GM12801 (cell line): ENCODE data around the gene BCL7A.

Experiments used
- CTCF ChIP-seq: IDR thresholded peaks from one replicate; pipeline ENCODE4 v1.5.1; 2011; ENCODE audit warnings: control low read depth; ENCODE audit not compliant: insufficient read length; ENCODE audit errors: extremely low read depth

BCL7A gene

GRCh38 chr12:122024132-122024785 lies 2.6 kb downstream of the BCL7A start:
- TF ChIP-seq CTCF: no peak

DNA sequence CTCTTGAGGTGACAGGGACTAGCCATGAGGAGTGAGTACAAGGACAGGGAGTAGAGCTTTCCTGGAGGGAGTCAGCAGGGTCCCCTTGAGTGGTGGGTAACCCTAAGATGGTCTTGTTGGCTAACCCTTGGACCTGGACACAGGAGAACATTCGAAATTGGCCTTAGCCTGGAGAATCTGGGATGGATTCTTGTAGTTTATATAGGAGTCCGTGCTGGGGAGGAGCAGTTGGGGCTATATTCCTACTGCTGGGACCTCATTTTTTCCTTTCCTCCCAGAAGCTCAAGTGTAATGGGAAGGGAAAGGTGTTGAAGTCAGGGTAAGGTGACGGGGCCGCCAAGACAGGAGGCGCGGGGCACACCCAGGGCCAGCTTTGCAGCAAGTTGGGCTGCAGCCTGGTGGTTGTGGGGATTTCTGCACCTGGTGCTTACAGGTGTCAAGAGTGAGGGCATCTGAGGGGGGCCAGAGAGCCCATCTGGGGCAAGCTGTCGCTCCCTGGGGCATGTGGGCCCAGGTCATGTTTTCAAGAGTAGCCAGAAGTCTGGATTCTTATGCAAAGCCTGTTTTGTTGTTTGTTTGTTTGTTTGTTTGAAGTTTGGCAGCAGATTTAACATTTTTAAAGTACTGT lies 5.1 kb downstream of the BCL7A start:
- no peak for TF ChIP-seq CTCF

DNA sequence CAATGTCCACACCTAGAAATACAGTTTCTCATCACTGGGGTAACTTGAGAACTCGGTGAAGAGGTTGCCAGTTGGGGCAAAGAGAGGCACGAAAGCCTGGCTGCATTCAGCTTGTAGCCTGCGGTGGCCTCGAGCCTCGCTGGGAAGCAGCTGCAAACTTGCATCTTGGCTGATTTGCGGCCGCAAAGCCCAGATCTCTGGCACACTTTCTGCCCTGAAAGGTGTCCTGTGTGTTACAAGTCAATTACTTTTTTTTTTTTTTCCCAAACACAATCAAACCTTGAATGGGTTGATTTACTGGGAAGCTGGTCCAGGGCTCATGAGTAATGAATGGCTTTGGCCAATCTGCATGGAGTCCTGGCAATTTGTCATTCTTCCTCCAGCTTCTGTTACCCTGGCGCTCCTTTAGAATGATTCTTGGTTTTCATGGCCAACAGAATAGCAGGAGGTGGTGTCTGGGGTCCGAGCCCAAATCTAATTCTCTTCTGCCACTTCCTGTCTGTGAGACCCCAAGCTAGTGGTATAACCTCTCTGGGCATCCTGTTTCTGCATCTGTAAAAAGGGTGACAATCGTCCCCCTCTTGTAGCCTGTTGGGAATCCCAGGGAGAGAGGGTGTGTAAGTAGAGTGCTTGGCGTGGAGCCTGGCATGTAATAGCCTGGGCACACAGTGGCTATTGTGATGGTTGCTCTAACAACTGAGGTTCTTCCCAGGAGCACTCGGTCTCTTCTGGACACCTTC lies 6.7 kb downstream of the BCL7A start:
- no peak for TF ChIP-seq CTCF

DNA sequence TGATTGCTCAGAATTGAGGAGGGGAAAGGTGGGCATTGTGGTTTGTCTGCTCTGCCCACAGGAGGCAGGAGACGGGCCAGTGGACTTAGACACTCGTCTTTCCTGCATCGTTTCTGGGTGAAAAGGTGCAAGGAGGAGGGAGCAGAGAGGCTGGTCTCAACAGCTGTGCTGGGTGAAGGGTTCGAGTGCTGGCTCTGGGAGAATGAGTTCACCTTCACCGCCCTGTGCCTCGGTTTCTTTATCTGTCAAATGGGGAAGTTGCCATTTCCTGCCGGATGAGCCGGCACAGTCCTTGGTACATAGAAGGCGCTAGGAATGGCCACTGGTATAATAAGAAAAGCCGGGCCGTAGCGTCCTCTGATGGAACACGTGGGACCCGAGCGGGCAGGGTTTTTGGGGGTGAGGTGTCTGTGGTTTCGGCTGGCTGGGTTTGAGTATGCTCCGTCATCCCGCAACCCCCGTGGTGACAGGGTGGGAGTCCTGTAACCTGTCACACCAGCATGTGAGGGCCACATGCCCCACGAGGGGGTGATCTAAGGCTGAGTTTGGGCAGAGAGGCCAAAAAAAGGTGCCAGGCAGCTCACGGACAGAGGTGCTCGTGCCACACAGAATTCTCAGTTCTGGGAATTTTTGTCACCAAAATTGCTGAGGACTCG lies 7.3 kb downstream of the BCL7A start:
- no peak for TF ChIP-seq CTCF

DNA sequence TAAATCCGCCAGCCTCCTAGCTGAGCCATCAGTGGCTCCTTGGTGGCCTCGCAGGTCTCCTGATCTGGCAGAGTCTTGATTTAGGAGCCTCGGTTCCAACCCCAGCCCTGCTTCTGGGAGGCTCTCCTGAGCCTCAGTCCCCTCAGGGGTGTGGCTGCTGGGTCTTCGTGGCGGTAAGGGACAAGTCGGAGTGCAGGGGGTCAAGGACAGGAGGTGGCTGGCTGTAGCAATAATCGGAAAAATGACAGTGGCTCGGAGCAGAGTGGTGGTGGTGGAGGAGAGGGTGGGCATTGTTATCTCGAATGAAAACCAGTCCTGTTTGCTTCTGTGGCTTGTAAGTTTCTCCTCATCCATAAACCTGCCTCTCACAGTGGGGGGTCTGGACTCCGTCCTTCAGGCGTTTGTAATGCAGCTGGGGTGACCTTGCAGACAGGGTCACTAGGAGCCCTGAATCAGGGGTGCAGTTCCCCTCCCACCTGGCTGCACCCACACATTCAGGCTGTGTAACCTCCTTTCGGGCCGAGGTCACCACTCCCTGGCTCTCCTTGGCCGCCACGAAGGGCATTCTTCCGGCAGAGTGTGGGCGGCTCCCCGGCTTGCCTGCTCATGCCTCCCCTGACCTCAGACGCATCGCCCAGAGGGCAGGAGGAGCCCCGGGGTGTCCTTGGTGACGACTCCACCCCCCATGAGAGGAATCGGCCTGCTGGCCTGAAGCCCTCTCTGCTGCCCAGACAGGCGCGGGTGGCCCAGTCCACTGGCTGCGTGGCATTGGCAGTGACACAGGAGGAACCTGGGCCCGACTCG lies 8.1 kb downstream of the BCL7A start:
- no peak for TF ChIP-seq CTCF

- no peak for TF ChIP-seq CTCF
Measured at GRCh38 chr12:122030424-122031035, 8.8 kb downstream of the BCL7A start.
